ENCODE results near the gene DLGAP1. TPM values are rescaled to one million over a fixed set of nuclear protein-coding genes. Genes with fewer than 3 reads are reported as not detected.

Gene DLGAP1
- total and polyA plus RNA-seq, 2 donors (not counting 1 experiment from before 2014, with no cell fraction given), result 0.07 to 0.61 TPM

DNA sequence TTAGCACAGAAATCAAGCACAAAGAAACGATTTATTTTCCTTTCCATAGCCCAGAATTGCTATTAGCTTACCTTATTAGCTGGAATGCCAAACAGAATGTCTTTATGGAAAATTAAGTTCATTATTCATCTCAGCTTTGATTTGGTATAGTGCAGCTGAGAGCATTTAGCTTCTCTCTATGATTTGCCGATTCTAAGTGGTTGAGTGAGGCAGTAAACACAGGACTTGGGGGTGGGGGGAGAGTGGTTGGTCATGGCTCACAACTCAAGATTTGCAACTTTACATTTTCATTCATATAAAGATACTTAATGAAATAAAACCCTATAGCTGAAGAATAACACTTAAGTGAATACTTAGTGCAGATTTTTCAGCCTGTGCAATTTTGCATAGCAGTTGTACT is 609.9 kb downstream of the DLGAP1 start:
- H3K4me2 ChIP-seq (replicated peaks; ENCODE audit: low read depth, low read length, poor library complexity, severe bottlenecking), result no peak overlapping the region
- no peak overlapping the region for H3K4me3 ChIP-seq (ENCODE audit: control extremely low read depth in 1 of 5, extremely low read depth in 1 of 5, insufficient read depth in 1 of 5, low read depth in 2 of 5, low read length in 4 of 5)
- H3K36me3 ChIP-seq (replicated peaks in 1 of 2; ENCODE audit: control extremely low read depth in 1 of 2, control insufficient read depth in 1 of 2, extremely low read depth in 1 of 2, insufficient read depth in 2 of 2, low read length in 1 of 2), result no peaks in the 10 kb centered on the region
- intact Hi-C loops (cut with micrococcal nuclease), result no loop called here
- no peak overlapping the region for H3K27ac Mint-ChIP-seq
- H2AFZ ChIP-seq (ENCODE audit: insufficient read depth, low read depth, low read length, poor library complexity, severe bottlenecking), result no peak overlapping the region
- ChIA-PET POLR2A (no interaction called here), CTCF (no interaction called here)
- no peaks in the 10 kb centered on the region for H4K20me1 ChIP-seq (ENCODE audit: control insufficient read depth, insufficient read depth, low read length, poor library complexity, severe bottlenecking)
- no peak overlapping the region for H3K27ac ChIP-seq (ENCODE audit: low read length in 2 of 2)
- DNase-seq, result no peak
- no peaks in the 10 kb centered on the region for H3K79me2 ChIP-seq (ENCODE audit: control insufficient read depth, insufficient read depth, low read length)
- ATAC-seq (ENCODE audit: low read depth), result no peak
- H3K9ac ChIP-seq (ENCODE audit: low read length), result no peak overlapping the region
- H3K4me1 Mint-ChIP-seq, result no peaks in the 10 kb centered on the region
- WGBS (ENCODE audit: insufficient coverage), result no CpG with 5 or more reads among the region's 2 CpGs
- no peak overlapping the region for H3K4me3 Mint-ChIP-seq
- no peaks in the 10 kb centered on the region for H3K27me3 ChIP-seq (replicated peaks in 1 of 4; ENCODE audit: control extremely low read depth in 1 of 4, control insufficient read depth in 3 of 4, insufficient read depth in 4 of 4, low read length in 3 of 4)
- no peaks in the 10 kb centered on the region for H3K4me1 ChIP-seq (ENCODE audit: control insufficient read depth in 2 of 2, insufficient read depth in 2 of 2, low read length in 2 of 2)
- TF ChIP-seq, protein P1, sequence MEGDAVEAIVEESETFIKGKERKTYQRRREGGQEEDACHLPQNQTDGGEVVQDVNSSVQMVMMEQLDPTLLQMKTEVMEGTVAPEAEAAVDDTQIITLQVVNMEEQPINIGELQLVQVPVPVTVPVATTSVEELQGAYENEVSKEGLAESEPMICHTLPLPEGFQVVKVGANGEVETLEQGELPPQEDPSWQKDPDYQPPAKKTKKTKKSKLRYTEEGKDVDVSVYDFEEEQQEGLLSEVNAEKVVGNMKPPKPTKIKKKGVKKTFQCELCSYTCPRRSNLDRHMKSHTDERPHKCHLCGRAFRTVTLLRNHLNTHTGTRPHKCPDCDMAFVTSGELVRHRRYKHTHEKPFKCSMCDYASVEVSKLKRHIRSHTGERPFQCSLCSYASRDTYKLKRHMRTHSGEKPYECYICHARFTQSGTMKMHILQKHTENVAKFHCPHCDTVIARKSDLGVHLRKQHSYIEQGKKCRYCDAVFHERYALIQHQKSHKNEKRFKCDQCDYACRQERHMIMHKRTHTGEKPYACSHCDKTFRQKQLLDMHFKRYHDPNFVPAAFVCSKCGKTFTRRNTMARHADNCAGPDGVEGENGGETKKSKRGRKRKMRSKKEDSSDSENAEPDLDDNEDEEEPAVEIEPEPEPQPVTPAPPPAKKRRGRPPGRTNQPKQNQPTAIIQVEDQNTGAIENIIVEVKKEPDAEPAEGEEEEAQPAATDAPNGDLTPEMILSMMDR (IDR thresholded peaks at IDR 0.05), result no peak
- TF ChIP-seq EZH2 (IDR thresholded peaks at IDR 0.05; ENCODE audit: borderline replicate concordance, insufficient read depth, low read depth, low read length, poor library complexity, severe bottlenecking), result no peak
- H3K27me3 Mint-ChIP-seq, result peaks cover 11% of the 10 kb centered on the region
- H3K9me3 ChIP-seq (ENCODE audit: control extremely low read depth in 1 of 3, control insufficient read depth in 2 of 3, insufficient read depth in 1 of 3, low read length in 2 of 3), result no peaks in the 10 kb centered on the region
- no peaks in the 10 kb centered on the region for H3K9me3 Mint-ChIP-seq (ENCODE audit: insufficient read depth)

DNA sequence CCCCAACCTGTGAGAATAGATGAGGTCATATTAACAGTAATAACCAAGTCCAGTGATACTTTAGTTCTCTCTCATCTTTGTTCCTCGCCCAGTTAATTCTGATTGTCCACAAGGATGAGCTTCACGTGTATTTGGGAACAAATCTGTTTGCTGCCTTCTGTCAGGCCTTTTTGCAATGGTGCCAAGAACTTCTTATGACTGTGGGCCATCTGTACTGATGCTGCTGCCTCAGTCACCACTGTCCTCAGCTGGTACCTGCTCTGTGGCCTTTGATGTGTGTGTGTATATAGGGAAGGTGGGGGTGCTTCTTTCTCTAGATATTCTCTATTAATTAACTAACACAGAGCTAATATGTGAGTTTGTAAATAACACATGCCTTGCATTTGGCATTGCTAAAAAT is 612.3 kb downstream of the DLGAP1 start:
- Histone ChIP-seq H3K4me1 (ENCODE audit: control insufficient read depth in 2 of 2, insufficient read depth in 2 of 2, low read length in 2 of 2) (no peaks in the 10 kb centered on the region), H4K20me1 (ENCODE audit: control insufficient read depth, insufficient read depth, low read length, poor library complexity, severe bottlenecking) (no peaks in the 10 kb centered on the region), H2AFZ (ENCODE audit: insufficient read depth, low read depth, low read length, poor library complexity, severe bottlenecking) (no peak overlapping the region), H3K27ac (ENCODE audit: low read length in 2 of 2) (no peak overlapping the region), H3K36me3 (replicated peaks in 1 of 2; ENCODE audit: control extremely low read depth in 1 of 2, control insufficient read depth in 1 of 2, extremely low read depth in 1 of 2, insufficient read depth in 2 of 2, low read length in 1 of 2) (no peaks in the 10 kb centered on the region), H3K9ac (ENCODE audit: low read length) (no peak overlapping the region), H3K4me3 (ENCODE audit: control extremely low read depth in 1 of 5, extremely low read depth in 1 of 5, insufficient read depth in 1 of 5, low read depth in 2 of 5, low read length in 4 of 5) (no peak overlapping the region), H3K9me3 (ENCODE audit: control extremely low read depth in 1 of 3, control insufficient read depth in 2 of 3, insufficient read depth in 1 of 3, low read length in 2 of 3) (no peaks in the 10 kb centered on the region), H3K27me3 (replicated peaks in 1 of 4; ENCODE audit: control extremely low read depth in 1 of 4, control insufficient read depth in 3 of 4, insufficient read depth in 4 of 4, low read length in 3 of 4) (no peaks in the 10 kb centered on the region), H3K4me2 (replicated peaks; ENCODE audit: low read depth, low read length, poor library complexity, severe bottlenecking) (no peak overlapping the region), H3K79me2 (ENCODE audit: control insufficient read depth, insufficient read depth, low read length) (no peaks in the 10 kb centered on the region)
- no peak for TF ChIP-seq EZH2 (IDR thresholded peaks at IDR 0.05; ENCODE audit: borderline replicate concordance, insufficient read depth, low read depth, low read length, poor library complexity, severe bottlenecking)
- H3K9me3 Mint-ChIP-seq (ENCODE audit: insufficient read depth), result no peaks in the 10 kb centered on the region
- DNase-seq (no peak), ATAC-seq (ENCODE audit: low read depth) (no peak)
- CTCF ChIA-PET, result no interaction called here
- WGBS (ENCODE audit: insufficient coverage), result 81% methylated on average over 2 of the region's 2 CpGs
- no peak overlapping the region for H3K4me3 Mint-ChIP-seq
- POLR2A ChIA-PET, result no interaction called here
- H3K27me3 Mint-ChIP-seq, result peaks cover 15% of the 10 kb centered on the region
- no peaks in the 10 kb centered on the region for H3K4me1 Mint-ChIP-seq
- no peak overlapping the region for H3K27ac Mint-ChIP-seq
- intact Hi-C loops (cut with micrococcal nuclease), result no loop called here
